Measurements from ENCODE around the gene MYBPC2. TPM values are rescaled to one million over a fixed set of nuclear protein-coding genes. Genes with fewer than 3 reads are reported as not detected.

MYBPC2 gene
- total RNA-seq: not detected in 2 replicates

GRCh38 chr19:50432221-50433028, at the start of gene MYBPC2:
TSS of gene MYBPC2 (plus strand) at chr19:50432892. CDS start at chr19:50432954, 62 bp downstream.
- Histone ChIP-seq H3K4me3 (ENCODE audit: low read depth, low read length) (peak within 1 kb of the TSS; percentile 43), H3K36me3 (ENCODE audit: control insufficient read depth, insufficient read depth, low read length) (no peaks in the 10 kb centered on the region), H3K27me3 (ENCODE audit: control insufficient read depth, insufficient read depth, low read length) (no peaks in the 10 kb centered on the region)
- no peak for FAIRE-seq
- TF ChIP-seq CTCF (IDR thresholded peaks at IDR 0.05; ENCODE audit: insufficient read depth, low read length, severe bottlenecking): no peak
- DNase-seq (ENCODE audit: low read depth): no peak

GRCh38 chr19:50383001-50383851, 49.5 kb upstream of the MYBPC2 start:
- Histone ChIP-seq H3K4me3 (ENCODE audit: low read depth, low read length) (peak overlapping the region; percentile 62), H3K27me3 (ENCODE audit: control insufficient read depth, insufficient read depth, low read length) (no peaks in the 10 kb centered on the region), H3K36me3 (ENCODE audit: control insufficient read depth, insufficient read depth, low read length) (peaks cover 27% of the 10 kb centered on the region)
- TF ChIP-seq CTCF (IDR thresholded peaks at IDR 0.05; ENCODE audit: insufficient read depth, low read length, severe bottlenecking): no peak
- DNase-seq (ENCODE audit: low read depth): no peak
- no peak for FAIRE-seq

GRCh38 chr19:50383852-50384684, 48.6 kb upstream of the MYBPC2 start, which contains the start of gene POLD1:
TSS of gene POLD1 (plus strand) at chr19:50384347. CDS start at chr19:50398852, 14,505 bp downstream.
- H3K4me3 ChIP-seq (ENCODE audit: low read depth, low read length): peak within 1 kb of the TSS; percentile 62
- FAIRE-seq: no peak
- TF ChIP-seq CTCF (IDR thresholded peaks at IDR 0.05; ENCODE audit: insufficient read depth, low read length, severe bottlenecking): no peak
- DNase-seq (ENCODE audit: low read depth): peak; percentile 91
- H3K36me3 ChIP-seq (ENCODE audit: control insufficient read depth, insufficient read depth, low read length): peaks cover 20% of the 10 kb centered on the region
- H3K27me3 ChIP-seq (ENCODE audit: control insufficient read depth, insufficient read depth, low read length): no peaks in the 10 kb centered on the region

- DNase-seq (ENCODE audit: low read depth): peak; percentile 27
Measured at GRCh38 chr19:50384685-50385535, 47.8 kb upstream of the MYBPC2 start.

More at GRCh38 chr19:50384685-50385535, 47.8 kb upstream of the MYBPC2 start:
- Histone ChIP-seq H3K4me3 (ENCODE audit: low read depth, low read length) (peak overlapping the region; percentile 62), H3K27me3 (ENCODE audit: control insufficient read depth, insufficient read depth, low read length) (no peaks in the 10 kb centered on the region), H3K36me3 (ENCODE audit: control insufficient read depth, insufficient read depth, low read length) (peaks cover 15% of the 10 kb centered on the region)
- TF ChIP-seq CTCF (IDR thresholded peaks at IDR 0.05; ENCODE audit: insufficient read depth, low read length, severe bottlenecking): no peak
- no peak for FAIRE-seq

Measured in bronchial epithelial cell (primary cell).